ENCODE data around the gene ANKRD13C. TPM values are rescaled to one million over a fixed set of nuclear protein-coding genes. Genes with fewer than 3 reads are reported as not detected.
"Not testable (repeated sequence)": the region's sequence is repeated elsewhere in the genome, so short reads cannot be mapped to it uniquely, and the experiment has no call there.

The ANKRD13C gene
- total and polyA plus RNA-seq, 2 donors from 2014 or later = 8.4 to 23.4 TPM

DNA sequence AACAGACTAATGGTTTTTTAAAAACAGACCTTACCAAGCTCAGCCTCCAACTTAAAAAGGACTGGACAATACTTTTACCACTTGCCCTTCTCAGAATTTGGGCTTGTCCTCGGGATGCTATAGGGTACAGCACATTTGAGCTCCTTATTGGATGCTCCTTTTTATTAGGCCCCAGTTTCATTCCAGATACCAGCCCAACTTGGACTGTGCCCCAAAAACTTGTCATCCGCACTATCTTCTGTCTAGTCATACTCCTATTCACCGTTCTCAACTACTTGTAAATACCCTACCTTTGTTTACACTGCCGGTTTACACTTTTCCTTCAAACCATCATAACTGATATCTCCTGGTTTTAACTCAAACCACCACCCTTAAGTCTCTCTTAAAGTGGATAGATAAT, 17.9 kb upstream of the ANKRD13C start:
- no peaks in the 10 kb centered on the region for H3K27me3 ChIP-seq (ENCODE audit: control insufficient read depth, insufficient read depth, low read length)
- DNase-seq (no peak), FAIRE-seq (no peak)
- H3K27ac ChIP-seq (ENCODE audit: low read depth in 2 of 2, low read length in 2 of 2) = no peak overlapping the region
- intact Hi-C loops (cut with DNase I) = no loop called here
- H3K9me3 ChIP-seq (ENCODE audit: control insufficient read depth in 2 of 3, insufficient read depth in 1 of 3, low read length in 3 of 3) = no peaks in the 10 kb centered on the region
- no peaks in the 10 kb centered on the region for H3K4me1 ChIP-seq (ENCODE audit: control insufficient read depth in 2 of 3, insufficient read depth in 2 of 3, low read depth in 1 of 3, low read length in 3 of 3)
- H3K4me3 ChIP-seq (ENCODE audit: low read length in 3 of 3) = no peak overlapping the region
- no peaks in the 10 kb centered on the region for H3K36me3 ChIP-seq (ENCODE audit: control insufficient read depth in 2 of 3, insufficient read depth in 3 of 3, low read length in 3 of 3)
- no peak overlapping the region for H3K9ac ChIP-seq (ENCODE audit: low read length in 3 of 3)
- TF ChIP-seq, protein P1, sequence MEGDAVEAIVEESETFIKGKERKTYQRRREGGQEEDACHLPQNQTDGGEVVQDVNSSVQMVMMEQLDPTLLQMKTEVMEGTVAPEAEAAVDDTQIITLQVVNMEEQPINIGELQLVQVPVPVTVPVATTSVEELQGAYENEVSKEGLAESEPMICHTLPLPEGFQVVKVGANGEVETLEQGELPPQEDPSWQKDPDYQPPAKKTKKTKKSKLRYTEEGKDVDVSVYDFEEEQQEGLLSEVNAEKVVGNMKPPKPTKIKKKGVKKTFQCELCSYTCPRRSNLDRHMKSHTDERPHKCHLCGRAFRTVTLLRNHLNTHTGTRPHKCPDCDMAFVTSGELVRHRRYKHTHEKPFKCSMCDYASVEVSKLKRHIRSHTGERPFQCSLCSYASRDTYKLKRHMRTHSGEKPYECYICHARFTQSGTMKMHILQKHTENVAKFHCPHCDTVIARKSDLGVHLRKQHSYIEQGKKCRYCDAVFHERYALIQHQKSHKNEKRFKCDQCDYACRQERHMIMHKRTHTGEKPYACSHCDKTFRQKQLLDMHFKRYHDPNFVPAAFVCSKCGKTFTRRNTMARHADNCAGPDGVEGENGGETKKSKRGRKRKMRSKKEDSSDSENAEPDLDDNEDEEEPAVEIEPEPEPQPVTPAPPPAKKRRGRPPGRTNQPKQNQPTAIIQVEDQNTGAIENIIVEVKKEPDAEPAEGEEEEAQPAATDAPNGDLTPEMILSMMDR (IDR thresholded peaks at IDR 0.05; ENCODE audit: borderline replicate concordance, extremely low read depth, insufficient read depth) = no peak

GRCh38 chr1:70371586-70371985, 17.1 kb upstream of the ANKRD13C start:
- intact Hi-C loops (cut with DNase I); H3K36me3 ChIP-seq (ENCODE audit: control insufficient read depth in 2 of 3, insufficient read depth in 3 of 3, low read length in 3 of 3); H3K9me3 ChIP-seq (ENCODE audit: control insufficient read depth in 2 of 3, insufficient read depth in 1 of 3, low read length in 3 of 3); H3K27me3 ChIP-seq (ENCODE audit: control insufficient read depth, insufficient read depth, low read length); H3K9ac ChIP-seq (ENCODE audit: low read length in 3 of 3); H3K4me1 ChIP-seq (ENCODE audit: control insufficient read depth in 2 of 3, insufficient read depth in 2 of 3, low read depth in 1 of 3, low read length in 3 of 3); H3K4me3 ChIP-seq (ENCODE audit: low read length in 3 of 3); H3K27ac ChIP-seq (ENCODE audit: low read depth in 2 of 2, low read length in 2 of 2); FAIRE-seq; DNase-seq: not testable (repeated sequence)

DNA sequence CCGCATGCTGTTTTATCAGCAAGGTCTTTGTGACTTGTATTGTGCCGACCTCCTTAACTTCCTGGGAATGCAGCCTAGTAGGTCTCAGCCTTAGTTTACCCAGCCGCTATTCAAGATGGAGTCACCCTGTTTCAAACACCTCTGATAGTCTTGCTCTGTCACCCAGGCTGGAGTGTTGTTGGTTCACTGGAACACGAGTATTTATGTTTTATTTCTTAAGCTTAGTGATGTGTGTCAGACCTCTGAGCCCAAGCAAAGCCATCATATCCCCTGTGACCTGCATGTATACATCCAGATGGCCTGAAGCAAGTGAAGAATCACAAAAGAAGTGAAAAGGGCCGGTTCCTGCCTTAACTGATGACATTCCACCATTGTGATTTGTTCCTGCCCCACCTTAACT, 12.9 kb upstream of the ANKRD13C start:
- H3K27ac ChIP-seq (ENCODE audit: low read depth in 2 of 2, low read length in 2 of 2); H3K9me3 ChIP-seq (ENCODE audit: control insufficient read depth in 2 of 3, insufficient read depth in 1 of 3, low read length in 3 of 3); H3K27me3 ChIP-seq (ENCODE audit: control insufficient read depth, insufficient read depth, low read length); H3K4me1 ChIP-seq (ENCODE audit: control insufficient read depth in 2 of 3, insufficient read depth in 2 of 3, low read depth in 1 of 3, low read length in 3 of 3); DNase-seq; H3K9ac ChIP-seq (ENCODE audit: low read length in 3 of 3); H3K4me3 ChIP-seq (ENCODE audit: low read length in 3 of 3); FAIRE-seq; H3K36me3 ChIP-seq (ENCODE audit: control insufficient read depth in 2 of 3, insufficient read depth in 3 of 3, low read length in 3 of 3); intact Hi-C loops (cut with DNase I): not testable (repeated sequence)

DNA sequence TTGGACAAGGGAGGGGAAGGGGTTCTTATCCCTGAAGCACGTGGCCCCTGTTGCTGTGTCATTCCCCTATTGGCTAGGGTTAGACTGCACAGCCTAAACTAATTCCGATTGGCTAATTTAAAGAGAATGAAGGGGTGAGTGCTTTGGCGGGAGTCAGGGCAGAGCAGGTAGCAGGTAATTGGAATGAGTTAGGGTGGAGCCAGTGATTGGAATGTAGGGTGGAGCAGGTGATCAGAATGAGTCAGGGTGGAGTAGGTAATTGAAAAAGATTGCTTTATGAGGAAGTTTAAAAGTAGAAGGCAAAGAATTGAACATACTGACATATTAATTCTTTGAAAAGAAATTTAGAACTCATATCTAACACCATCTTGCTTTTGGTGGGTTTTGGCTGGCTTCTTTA, 12.5 kb upstream of the ANKRD13C start:
- DNase-seq; H3K9ac ChIP-seq (ENCODE audit: low read length in 3 of 3); H3K36me3 ChIP-seq (ENCODE audit: control insufficient read depth in 2 of 3, insufficient read depth in 3 of 3, low read length in 3 of 3); H3K27me3 ChIP-seq (ENCODE audit: control insufficient read depth, insufficient read depth, low read length); intact Hi-C loops (cut with DNase I); FAIRE-seq; H3K4me1 ChIP-seq (ENCODE audit: control insufficient read depth in 2 of 3, insufficient read depth in 2 of 3, low read depth in 1 of 3, low read length in 3 of 3); H3K4me3 ChIP-seq (ENCODE audit: low read length in 3 of 3); H3K9me3 ChIP-seq (ENCODE audit: control insufficient read depth in 2 of 3, insufficient read depth in 1 of 3, low read length in 3 of 3); H3K27ac ChIP-seq (ENCODE audit: low read depth in 2 of 2, low read length in 2 of 2): not testable (repeated sequence)

GRCh38 chr1:70366425-70366952, 12.0 kb upstream of the ANKRD13C start:
- intact Hi-C loops (cut with DNase I); H3K4me1 ChIP-seq (ENCODE audit: control insufficient read depth in 2 of 3, insufficient read depth in 2 of 3, low read depth in 1 of 3, low read length in 3 of 3); H3K27ac ChIP-seq (ENCODE audit: low read depth in 2 of 2, low read length in 2 of 2); H3K9ac ChIP-seq (ENCODE audit: low read length in 3 of 3); H3K4me3 ChIP-seq (ENCODE audit: low read length in 3 of 3); DNase-seq; FAIRE-seq; H3K36me3 ChIP-seq (ENCODE audit: control insufficient read depth in 2 of 3, insufficient read depth in 3 of 3, low read length in 3 of 3); H3K27me3 ChIP-seq (ENCODE audit: control insufficient read depth, insufficient read depth, low read length); H3K9me3 ChIP-seq (ENCODE audit: control insufficient read depth in 2 of 3, insufficient read depth in 1 of 3, low read length in 3 of 3): not testable (repeated sequence)

All from kidney (tissue), 14 donors.